Stimulated activated CD8-positive, alpha-beta memory T cell treated with anti-CD3 and anti-CD28 coated beads, Interleukin-7, amount 100 ng/mL, for 48 hours (primary cell): Measurements from ENCODE around the gene SLC25A42.
"Not testable (repeated sequence)": the region's sequence is repeated elsewhere in the genome, so short reads cannot be mapped to it uniquely, and the experiment has no call there.

ENCODE experiments used
- DNase-seq, 2 donors: peaks; one replicate each; pipeline ENCODE4 v3.0.0-alpha.2; 2020; ENCODE audit warnings: low read depth in 1 of 2; ENCODE audit errors: extremely low read depth in 1 of 2

Gene SLC25A42

DNA sequence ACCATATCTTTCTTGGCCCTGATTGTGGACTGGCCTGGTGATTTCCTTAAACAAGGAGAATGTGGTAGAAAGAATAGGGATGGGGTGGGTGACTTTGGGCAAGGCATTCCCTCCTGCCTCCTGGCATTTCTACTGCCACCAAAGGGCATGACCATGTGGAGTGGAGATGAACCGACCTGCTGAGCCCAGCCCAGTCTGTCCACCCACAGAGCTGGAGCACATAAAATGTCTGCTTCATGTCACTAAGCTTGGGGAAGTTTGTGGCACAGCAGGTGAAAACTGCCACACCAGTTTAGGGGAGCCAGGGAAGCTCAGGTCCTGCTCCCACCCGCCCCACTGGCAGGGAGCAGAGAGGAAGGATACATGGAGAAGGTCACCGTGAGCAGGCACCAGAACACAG, 68.2 kb downstream of the SLC25A42 start:
- DNase-seq = no peak

DNA sequence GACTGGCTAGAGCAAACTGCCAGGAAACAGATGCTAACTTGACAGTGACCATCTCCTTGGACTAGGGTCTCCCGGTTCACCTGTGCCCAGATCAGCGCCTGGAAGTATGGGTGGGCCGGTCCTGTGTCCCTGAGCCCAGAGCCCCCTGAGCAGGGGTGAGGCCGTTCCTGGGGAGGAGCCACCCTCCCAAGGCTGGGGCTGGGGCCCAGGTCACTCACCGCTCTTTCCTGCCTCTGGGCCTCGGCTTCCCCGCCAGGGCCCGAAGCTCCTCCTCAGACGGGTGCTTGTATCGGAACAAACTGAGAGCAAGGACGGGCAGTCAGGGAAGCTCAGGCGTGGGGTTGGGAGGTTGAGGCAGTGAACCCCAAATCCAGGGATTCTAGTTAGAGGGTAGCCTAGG, 69.1 kb downstream of the SLC25A42 start:
- no peak for DNase-seq

DNA sequence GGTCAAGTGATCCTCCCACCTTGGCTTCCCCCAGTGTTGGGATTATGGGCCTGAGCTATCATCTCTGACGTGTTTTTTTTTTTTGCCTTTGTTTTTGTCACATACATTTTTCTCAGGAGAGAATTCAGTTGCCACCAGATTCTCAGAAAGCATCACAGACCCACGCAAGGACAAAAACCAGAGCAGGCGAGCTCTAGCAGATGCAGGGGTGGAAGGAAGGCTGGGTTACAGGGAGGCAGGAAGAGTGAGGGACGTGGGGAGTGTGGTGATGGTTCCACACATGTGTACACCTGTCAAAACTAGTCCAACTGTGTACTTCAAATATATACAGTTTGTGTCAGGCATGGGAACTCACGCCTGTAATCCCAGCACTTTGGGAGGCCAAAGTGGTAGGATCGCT, 70.2 kb downstream of the SLC25A42 start:
- DNase-seq = no peak

DNA sequence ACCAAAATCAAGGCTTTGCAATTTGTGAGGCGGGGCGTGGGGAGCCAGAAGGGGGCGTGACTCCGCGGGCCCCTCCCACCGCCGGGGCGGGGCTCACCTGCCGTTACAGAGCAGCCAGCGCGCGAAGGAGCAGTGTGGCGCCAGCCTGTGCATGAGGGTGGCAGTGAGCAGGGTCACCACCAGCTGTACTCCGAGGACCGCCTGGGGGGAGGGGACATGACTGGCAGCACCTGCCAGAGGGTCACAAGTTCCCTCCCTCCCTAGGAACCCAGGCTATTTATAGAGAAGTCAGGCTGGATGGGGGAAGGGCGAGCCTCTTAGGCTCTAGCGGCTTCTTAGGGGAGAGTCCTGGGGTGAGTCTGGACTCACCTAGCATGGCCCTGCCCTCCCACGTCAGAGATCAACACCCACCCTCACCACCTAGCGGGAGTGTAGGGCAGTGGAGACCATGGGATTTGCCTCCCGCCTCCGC, 70.9 kb downstream of the SLC25A42 start:
- no peak for DNase-seq

DNA sequence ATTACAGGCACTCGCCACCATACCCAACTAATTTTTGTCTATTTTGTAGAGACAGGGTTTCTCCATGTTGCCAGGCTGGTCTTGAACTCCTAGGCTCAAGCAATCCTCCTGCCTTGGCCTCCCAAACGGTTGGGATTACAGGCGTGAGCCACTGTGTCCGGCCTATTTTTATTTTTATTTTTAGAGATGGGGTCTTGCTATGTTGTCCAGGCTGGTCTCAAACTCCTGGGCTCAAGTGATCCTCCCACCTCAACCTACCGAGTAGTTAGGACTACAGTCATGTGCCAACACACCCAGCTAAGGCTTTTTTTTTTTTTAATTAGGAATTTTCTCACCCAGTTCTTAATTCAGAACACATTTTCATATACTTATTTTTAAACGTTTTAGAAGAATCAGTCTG, 71.9 kb downstream of the SLC25A42 start:
- not testable (repeated sequence) for DNase-seq

DNA sequence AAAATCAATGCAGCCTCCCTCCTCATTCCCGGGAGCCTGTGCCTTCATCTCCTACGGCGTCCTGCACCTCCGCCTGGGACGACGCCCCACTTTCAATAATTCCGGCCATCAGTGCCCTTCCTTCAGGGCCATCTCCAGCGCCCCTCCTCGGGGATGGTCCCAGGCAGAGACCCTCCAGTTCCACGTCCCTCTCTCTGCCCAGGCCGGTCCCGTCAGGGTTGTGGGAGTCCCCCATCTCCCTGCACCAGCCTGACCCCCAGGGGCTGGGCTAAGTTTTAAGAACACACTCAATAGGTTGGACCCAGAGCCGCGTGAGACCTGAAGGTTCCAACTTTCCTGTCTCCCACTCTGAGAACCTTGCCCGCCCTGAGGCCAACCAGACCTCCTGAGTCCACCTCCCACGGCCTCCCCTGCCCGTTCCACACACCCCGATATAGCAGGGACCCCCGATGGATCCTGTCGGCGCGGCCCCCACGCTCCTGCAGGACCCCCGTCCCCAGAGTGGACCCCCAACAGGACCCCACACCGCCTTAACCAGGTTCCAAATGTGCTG, 73.8 kb downstream of the SLC25A42 start:
- DNase-seq = no peak

DNA sequence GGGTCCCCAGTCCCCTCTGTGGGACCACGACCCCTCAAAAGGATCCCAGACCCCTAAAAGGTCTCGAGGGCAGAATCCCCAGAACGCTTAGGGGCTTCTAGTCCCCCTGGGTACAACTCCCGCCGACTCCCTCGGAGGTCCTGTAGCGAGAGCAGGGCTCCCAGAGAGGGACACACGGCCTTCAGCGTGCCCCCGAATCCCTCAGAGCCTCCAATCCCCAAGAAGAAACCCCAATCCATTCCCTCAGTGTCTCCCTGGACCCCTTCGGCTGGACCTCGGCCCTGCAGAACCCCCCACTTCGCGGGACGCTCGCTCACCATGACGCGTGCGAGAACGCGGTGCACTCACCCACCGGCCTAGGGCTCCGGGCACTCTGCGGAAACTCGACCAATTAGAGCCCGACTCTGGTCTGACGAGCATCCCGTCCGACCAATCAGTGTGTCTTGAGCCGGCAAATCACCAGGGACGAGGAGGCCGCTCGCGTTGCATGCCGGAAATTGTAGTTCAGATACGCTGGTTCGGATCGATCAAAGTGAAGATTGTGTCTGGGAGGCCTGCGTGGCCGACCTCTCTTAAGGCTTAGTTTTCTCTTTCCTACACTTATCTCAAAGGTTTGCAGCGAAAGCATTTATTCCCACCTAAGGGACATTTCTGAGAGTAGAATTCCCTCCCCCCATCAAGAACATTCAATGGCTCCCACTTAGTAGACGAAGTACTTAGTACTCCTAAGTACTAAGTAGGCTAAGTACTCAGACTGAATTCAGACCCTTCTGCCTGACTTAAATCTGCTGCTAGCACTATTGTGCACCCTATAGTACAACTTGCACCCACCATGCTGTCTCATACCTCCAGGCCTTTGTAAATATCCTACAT, 74.6 kb downstream of the SLC25A42 start, which contains the start of gene TMEM161A:
Gene TMEM161A (minus strand): TSS at position 370 of the 873 bp plus-strand sequence. CDS start 50 bp downstream, at position 320.
- DNase-seq = peak; percentile 93 to 96

DNA sequence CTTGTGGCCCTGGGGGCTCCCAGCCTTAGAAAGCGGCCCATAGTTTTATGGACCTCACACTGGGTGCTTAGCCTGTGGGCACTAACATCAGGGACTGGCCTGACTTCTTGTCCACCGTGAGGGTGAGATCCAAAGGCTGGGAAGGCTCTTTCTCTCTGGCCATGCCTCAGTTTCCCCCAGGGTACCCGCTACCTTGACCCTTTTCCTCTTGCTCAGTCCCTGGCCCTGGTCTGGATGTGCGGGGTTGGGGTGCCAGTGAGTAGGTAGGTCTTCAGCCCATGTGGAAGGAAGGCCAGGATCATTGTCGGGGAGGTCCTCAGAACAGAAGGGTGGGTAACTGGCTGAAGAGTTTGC, 76.1 kb downstream of the SLC25A42 start:
- DNase-seq = no peak

DNA sequence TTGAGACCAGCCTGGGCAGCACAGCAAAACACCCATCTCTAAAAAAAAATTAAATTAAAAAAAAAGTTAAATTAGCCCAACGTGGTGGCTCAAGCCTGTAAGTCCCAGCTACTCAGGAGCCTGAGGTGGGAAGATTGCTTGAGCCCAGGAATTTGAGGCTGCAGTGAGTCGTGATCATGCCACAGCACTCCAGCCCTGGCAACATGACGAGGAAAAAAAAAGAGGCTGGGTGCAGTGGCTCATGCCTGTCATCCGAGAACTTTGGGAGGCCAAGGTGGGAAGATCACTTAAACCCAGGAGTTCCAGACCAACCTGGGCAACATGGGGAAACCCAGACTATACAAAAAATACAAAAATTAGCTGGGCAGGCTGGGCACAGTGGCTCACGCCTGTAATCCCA, 76.7 kb downstream of the SLC25A42 start:
- no peak for DNase-seq

DNA sequence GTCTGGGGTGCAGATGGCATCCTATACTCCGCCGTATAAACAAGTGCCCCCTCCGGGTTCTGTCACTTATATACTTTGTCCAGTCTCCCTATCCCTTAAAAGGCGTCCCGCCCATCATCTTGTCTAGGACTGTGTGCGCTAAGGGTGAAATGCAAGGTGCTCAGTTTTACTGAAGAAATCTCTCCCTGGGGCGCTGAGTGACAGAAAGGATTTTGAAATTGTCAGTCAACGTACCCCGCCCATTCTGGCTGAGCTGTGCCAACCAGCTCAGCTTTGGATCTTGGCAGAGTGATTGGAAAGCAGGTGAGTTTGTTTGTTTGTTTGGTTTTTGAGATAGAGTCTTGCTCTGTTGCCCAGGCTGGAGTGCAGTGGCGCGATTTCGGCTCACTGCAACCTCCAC, 78.6 kb downstream of the SLC25A42 start:
- no peak for DNase-seq

DNA sequence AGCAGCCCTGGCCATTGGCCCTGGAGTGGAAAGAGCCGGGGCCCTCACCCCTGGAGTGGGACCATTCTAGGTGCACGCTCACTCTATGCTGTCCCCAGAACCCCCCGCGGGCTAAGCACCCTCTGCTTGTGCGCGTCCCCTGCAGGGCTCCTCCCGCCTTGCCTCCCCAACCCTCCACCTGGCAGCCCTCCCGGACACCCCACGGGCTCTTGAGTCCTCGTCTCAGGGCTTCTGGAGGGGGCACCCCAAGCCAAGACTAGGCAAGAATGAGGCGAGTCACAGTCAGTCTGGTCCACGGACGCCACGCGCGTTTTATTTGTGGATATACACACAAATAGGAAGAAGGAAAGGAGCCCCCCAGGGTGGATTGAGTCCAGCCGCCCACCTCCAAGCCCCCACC, 81.5 kb downstream of the SLC25A42 start:
- no peak for DNase-seq

DNA sequence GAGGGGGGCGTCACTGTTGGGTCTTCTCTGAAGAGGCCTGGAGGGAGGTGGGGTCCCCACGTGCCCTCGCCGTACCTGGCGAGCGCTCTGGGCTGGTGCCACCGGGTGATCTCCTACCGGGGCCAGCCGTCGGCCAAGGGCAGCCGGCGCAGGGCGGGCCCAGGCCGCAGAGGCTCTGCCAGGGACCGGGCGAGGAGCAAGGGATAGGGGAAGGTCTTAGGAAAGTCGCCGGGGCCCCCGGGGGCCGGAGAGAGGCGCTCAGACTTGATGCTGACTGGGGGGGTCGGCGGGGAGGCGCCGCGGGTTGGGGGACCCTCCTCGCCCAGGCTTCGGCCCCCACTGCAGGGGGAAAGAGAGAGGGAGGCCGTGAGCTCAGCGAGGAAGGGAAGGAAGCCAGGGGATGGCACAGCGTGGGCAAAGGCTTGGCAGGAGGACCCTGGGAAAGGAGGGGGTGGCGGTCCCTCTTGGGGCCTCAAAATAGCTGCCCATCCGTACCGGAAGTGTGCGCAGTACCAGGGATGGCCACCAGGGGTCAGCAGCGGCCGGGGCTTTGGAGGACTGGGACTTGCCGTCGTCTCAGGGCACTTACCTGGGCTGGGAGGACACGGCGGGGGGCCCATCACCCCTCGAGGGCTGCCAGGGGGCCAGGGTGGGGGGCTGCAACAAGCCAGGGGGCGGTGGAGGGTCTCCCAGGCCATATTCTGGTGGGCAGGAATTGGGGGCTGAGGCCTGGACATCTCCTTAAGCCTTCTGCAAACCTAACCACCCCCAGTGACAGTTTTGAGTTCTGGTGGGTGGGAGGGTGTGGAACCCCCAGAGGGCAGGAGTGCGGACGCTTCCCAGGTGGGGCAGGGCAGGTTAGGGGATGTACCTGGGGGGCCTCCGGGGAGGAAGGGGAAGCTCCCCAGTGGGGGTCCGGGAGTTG, 82.2 kb downstream of the SLC25A42 start:
- peak; percentile 60 to 65 for DNase-seq

DNA sequence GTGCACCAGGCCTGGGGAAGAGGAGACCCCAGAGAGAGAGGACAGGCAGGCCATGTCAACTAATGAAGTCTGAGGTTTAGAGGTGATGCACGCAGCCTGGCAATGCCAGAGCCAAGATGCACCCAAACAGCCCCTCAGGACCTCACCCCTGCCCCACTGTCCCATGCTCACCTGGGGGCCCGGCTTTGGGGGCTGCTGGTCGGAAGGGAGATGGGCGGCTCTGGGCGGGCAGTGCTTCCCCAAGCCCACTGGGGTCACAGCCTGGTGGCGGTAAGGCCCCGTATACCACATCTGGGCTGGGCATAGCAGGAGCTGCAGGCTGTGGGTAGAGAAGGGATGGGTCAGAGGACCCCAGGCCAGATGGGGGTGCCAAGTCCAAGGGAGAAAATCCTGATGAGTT, 83.1 kb downstream of the SLC25A42 start:
- no peak for DNase-seq

DNA sequence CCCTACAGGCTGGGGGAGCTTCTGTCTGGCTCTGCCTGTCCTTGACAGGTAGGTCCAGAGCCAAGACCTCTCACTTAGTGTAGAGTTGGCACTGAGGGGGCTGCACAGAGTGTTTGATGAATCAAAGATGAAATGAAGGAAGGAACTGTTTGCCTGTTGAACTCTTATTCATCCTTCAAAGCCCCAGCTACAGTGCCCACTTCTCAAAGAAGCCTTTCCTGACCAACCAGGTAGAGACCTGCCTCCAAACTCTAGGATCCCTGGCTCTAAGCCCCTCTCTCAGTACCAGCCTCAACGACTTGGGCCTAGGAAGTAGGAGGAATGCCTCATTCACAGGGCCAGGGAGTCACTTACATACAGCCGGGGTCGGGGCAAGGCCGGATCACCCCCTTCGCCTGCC, 83.5 kb downstream of the SLC25A42 start:
- DNase-seq = no peak

DNA sequence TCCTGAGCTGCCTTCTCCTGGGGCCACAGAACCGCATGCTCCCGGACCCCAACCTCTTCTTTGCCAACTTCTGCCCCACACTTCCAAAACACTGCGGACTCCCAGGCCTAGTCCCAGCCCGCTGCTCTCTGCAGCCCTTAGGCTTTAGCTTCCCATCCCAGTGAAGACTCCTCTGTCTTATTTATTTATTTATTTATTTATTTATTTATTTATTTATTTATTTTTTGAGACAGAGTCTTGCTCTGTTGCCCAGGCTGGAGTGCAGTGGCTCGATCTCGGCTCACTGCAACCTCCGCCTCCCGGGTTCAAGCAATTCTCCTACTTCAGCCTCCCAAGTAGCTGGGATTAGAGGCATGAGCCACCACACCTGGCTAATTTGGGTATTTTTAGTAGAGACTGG, 84.7 kb downstream of the SLC25A42 start:
- DNase-seq = not testable (repeated sequence)

DNA sequence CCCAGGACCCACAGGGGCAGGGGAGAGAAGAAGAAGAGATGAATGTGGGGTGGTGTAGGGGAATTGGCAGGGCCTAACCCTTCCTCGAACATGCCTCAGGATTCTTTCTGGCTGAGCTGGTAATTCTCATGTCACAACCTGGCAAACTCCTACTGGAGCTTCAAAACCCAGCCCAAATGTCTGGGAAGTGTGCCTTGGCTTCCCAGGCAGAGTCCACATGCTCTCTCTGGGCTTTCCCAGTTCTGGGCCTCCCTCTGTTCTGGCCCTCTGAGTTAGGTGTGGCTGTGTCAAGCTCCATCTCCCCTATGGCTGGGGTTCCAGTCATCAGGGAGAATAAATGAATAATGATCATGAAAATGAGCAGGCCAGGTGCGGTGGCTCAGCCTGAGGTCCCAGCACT, 85.6 kb downstream of the SLC25A42 start:
- DNase-seq = no peak

DNA sequence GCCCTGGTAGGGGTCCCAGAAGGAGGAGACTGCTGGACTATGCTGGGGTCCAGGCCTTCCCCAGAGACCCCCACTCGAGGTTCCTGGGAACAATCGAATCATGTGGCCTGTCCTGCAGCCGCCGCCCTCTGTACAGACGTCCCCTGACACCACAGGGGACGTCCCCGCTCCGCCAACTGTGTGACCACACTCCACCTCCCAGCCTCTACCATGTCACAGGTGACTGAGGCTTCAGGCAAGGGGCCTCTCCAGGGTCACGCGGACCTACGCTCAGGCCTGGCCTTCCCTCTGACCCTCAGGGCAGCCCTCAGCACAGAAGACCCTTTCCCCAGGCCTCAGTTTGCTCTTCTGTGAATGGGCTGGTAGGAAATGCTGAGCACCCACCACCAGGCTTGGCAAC, 87.6 kb downstream of the SLC25A42 start:
- DNase-seq = no peak

DNA sequence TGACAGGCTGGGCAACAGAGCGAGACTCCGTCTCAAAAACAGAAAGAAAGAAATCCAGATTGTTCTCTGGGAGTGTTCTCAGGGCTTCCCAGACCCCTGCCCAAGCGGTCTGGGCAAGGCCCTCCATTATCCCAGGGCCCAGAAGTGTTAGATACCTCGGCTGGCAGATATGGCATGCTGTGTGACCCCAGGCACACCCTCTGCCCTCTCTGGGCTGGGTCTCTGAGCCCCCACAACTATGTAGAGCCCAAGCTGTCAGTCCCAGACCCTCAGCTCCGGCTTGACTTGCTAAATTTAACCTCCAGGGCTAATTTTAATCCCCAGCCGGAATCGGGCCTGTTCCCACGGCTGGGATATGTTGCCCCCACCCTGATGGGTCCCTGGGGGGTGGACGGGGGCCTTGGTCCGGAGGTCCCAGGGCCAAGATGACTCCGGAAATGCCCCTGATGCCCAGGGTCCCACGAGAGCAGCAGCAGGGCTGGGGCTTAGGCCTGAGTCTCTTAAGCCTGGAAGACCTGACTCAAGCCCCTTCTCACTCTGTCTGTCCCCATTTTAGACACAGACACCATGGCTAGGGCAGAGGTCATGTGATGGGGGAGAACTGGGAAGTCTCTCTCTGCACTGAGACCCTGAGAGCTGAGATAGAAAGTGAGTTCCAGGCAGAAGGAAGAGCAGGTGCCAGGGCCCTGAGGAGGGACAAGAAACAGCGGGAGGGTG, 89.0 kb downstream of the SLC25A42 start:
- DNase-seq = no peak

DNA sequence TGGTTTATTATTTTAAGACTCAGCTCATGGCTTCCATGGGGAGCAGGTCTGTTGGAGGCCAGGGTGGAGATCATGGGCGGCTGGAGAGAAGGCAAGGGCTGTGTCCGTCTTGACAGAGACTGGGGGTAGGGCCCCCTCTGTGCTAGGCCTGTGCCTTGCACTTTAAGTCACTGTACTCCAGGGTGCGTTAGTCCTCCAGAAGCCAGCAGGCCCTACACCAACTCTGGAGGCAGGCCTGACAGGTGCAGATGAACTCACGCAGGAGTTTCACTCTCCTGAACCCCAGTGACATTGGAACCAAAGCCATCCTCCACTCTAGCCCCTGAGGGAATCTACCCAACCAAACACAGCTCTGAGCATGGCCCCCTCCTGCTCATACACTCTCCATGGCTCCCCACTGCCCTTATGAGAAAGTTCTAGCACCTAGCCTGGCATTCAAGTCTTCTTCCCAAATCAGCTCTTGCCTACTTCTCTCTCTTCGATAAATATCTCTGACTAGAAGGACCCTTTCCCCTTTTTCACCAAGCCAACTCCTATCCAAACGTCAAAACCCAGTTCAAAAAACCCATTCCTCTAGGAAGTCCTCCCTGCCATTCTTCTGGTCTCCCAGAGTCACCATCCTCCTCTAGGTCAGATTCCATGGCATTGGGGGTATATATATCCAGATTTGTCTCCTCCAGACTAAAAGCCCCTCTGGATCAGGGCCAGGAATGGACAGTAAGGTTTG, 91.1 kb downstream of the SLC25A42 start:
- no peak for DNase-seq
